MM.1S (cell line): ENCODE data around the gene GUCY1B1.

Experiments
- DNase-seq: peaks from one replicate; pipeline ENCODE4 v3.0.0-alpha.2; 2015
- H2AFZ ChIP-seq: fragments of 300-600 bp; sonication (generic); 2 replicates; pipeline ENCODE4 v1.6.0; 2016; ENCODE audit warnings: antibody characterized with exemption, low read length
- H3F3A ChIP-seq: fragments of 300-600 bp; sonication (generic); 2 replicates; pipeline ENCODE4 v1.6.1; 2016; ENCODE audit warnings: mild to moderate bottlenecking, antibody characterized with exemption, low read length, moderate library complexity, mixed read lengths; ENCODE audit not compliant: insufficient read depth
- H3K27ac ChIP-seq: fragments of 300-600 bp; sonication (generic); 2 replicates; pipeline ENCODE4 v1.5.1; 2016; ENCODE audit warnings: mild to moderate bottlenecking, low read length
- H3K27me3 ChIP-seq: fragments of 300-600 bp; sonication (generic); replicated peaks from 2 replicates; pipeline ENCODE4 v1.6.0; 2016; ENCODE audit warnings: low read length; ENCODE audit not compliant: insufficient read depth
- H3K36me3 ChIP-seq: fragments of 300-600 bp; sonication (generic); replicated peaks from 2 replicates; pipeline ENCODE4 v1.6.1; 2016; ENCODE audit warnings: mild to moderate bottlenecking, low read length, mixed read lengths; ENCODE audit not compliant: insufficient read depth
- H3K4me1 ChIP-seq: fragments of 300-600 bp; sonication (generic); 2 replicates; pipeline ENCODE4 v1.6.1; 2016; ENCODE audit warnings: low read length, mixed read lengths
- H3K4me2 ChIP-seq: fragments of 300-600 bp; sonication (generic); 2 replicates; pipeline ENCODE4 v1.6.0; 2016; ENCODE audit warnings: low read depth, low read length
- H3K4me3 ChIP-seq: fragments of 300-600 bp; sonication (generic); 2 replicates; pipeline ENCODE4 v1.5.1; 2016; ENCODE audit warnings: low read length, mixed read lengths
- H3K79me2 ChIP-seq: fragments of 300-600 bp; sonication (generic); 2 replicates; pipeline ENCODE4 v1.6.1; 2016; ENCODE audit warnings: mixed run types, low read length, mixed read lengths
- H3K9ac ChIP-seq: fragments of 300-600 bp; sonication (generic); 2 replicates; pipeline ENCODE4 v1.6.1; 2016; ENCODE audit warnings: low read length, mixed read lengths
- H3K9me2 ChIP-seq: fragments of 300-600 bp; sonication (generic); replicated peaks from 2 replicates; pipeline ENCODE4 v1.6.1; 2016; ENCODE audit warnings: mild to moderate bottlenecking, low read length, mixed read lengths; ENCODE audit not compliant: insufficient read depth
- H3K9me3 ChIP-seq: fragments of 300-600 bp; sonication (generic); replicated peaks from 2 replicates; pipeline ENCODE4 v1.6.1; 2016; ENCODE audit warnings: mild to moderate bottlenecking, low read length, mixed read lengths; ENCODE audit not compliant: insufficient read depth
- H4K20me1 ChIP-seq: fragments of 300-600 bp; sonication (generic); 2 replicates; pipeline ENCODE4 v1.6.1; 2016; ENCODE audit warnings: mild to moderate bottlenecking, low read length, moderate library complexity, mixed read lengths; ENCODE audit not compliant: insufficient read depth
- EZH2 ChIP-seq: fragments of 300-600 bp; sonication (generic); optimal IDR thresholded peaks from 2 replicates; pipeline ENCODE3; 2017; ENCODE audit warnings: low read depth, mild to moderate bottlenecking, antibody characterized with exemption, low read length, mixed read lengths
- EZH2phosphoT487 ChIP-seq: fragments of 300-600 bp; sonication (generic); IDR thresholded peaks from 2 replicates; pipeline ENCODE4 v1.6.1; 2018; ENCODE audit warnings: antibody characterized with exemption, low read length
- TF ChIP-seq, protein P1 (sequence below): fragments of 300-600 bp; sonication (generic); IDR thresholded peaks from 2 replicates; pipeline ENCODE4 v1.5.1; 2016; ENCODE audit warnings: antibody characterized with exemption, low read length, mixed read lengths

The GUCY1B1 gene

DNA sequence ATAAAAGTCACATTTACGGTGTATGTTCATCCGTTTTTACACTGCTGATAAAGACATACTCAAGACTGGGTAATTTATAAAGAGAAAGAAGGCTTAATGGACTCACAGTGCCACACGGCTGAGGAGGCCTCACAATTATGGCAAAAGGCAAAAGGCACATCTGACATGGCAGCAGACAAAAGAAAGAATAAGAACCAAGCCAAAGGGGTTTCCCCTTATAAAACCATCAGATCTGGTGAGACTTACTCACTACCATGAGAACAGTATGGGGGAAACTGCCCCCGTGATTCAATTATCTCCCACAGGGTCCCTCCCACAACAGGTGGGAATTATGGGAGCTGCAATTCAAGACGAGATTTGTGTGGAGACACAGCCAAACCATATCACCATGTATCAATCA lies 7.3 kb upstream of the GUCY1B1 start:
- H3K9me3 ChIP-seq, result no peaks in the 10 kb centered on the region
- no peak overlapping the region for H3K9ac ChIP-seq
- H3K27me3 ChIP-seq, result no peaks in the 10 kb centered on the region
- H3K79me2 ChIP-seq, result no peaks in the 10 kb centered on the region
- no peak overlapping the region for H3K27ac ChIP-seq
- no peak overlapping the region for H3K4me3 ChIP-seq
- no peaks in the 10 kb centered on the region for H3K9me2 ChIP-seq
- TF ChIP-seq EZH2 (no peak), EZH2phosphoT487 (no peak)
- TF ChIP-seq, protein P1, sequence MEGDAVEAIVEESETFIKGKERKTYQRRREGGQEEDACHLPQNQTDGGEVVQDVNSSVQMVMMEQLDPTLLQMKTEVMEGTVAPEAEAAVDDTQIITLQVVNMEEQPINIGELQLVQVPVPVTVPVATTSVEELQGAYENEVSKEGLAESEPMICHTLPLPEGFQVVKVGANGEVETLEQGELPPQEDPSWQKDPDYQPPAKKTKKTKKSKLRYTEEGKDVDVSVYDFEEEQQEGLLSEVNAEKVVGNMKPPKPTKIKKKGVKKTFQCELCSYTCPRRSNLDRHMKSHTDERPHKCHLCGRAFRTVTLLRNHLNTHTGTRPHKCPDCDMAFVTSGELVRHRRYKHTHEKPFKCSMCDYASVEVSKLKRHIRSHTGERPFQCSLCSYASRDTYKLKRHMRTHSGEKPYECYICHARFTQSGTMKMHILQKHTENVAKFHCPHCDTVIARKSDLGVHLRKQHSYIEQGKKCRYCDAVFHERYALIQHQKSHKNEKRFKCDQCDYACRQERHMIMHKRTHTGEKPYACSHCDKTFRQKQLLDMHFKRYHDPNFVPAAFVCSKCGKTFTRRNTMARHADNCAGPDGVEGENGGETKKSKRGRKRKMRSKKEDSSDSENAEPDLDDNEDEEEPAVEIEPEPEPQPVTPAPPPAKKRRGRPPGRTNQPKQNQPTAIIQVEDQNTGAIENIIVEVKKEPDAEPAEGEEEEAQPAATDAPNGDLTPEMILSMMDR, result no peak
- H3K36me3 ChIP-seq, result no peaks in the 10 kb centered on the region
- no peak overlapping the region for H3K4me2 ChIP-seq
- no peaks in the 10 kb centered on the region for H3F3A ChIP-seq
- H2AFZ ChIP-seq, result no peak overlapping the region
- no peaks in the 10 kb centered on the region for H3K4me1 ChIP-seq
- no peak for DNase-seq
- no peaks in the 10 kb centered on the region for H4K20me1 ChIP-seq

DNA sequence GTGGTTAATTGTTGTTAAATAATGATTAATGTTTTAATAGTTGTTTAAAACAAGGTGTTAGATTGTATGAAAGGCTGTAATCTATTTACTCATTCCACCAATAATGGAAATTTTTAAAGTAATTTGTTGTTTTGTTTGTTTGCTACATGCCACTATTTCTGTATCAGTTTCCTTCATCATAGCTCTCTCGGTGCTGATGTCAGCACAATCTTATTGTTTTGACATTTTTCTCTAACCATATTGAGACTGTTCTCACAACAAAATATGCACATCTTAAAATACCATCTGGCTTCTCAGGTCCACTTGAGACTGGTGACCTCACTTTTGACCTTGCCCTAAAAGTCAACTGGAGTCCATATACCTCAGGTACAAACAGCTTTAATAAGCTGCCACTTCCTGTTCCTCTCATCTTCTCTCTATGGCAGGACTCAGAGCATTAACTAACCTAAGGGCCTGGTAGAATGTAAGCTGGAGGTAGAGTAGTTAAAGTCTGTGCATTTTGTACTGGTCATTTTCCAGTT lies 1.0 kb upstream of the GUCY1B1 start:
- peaks cover 12% of the 10 kb centered on the region for H3K4me1 ChIP-seq
- no peak overlapping the region for H3K9ac ChIP-seq
- DNase-seq, result peak; percentile 78
- TF ChIP-seq EZH2phosphoT487, result no peak
- TF ChIP-seq EZH2, result no peak
- TF ChIP-seq, protein P1, result no peak
- H4K20me1 ChIP-seq, result no peaks in the 10 kb centered on the region
- H3K79me2 ChIP-seq, result no peaks in the 10 kb centered on the region
- H3K36me3 ChIP-seq, result no peaks in the 10 kb centered on the region
- H3K4me2 ChIP-seq, result no peak overlapping the region
- peaks cover 10% of the 10 kb centered on the region; the same call in 1 of the 2 replicates for H3F3A ChIP-seq
- H3K27me3 ChIP-seq, result no peaks in the 10 kb centered on the region
- no peak overlapping the region for H3K27ac ChIP-seq
- H2AFZ ChIP-seq, result no peak overlapping the region
- no peaks in the 10 kb centered on the region for H3K9me2 ChIP-seq
- H3K9me3 ChIP-seq, result no peaks in the 10 kb centered on the region
- no peak overlapping the region for H3K4me3 ChIP-seq

DNA sequence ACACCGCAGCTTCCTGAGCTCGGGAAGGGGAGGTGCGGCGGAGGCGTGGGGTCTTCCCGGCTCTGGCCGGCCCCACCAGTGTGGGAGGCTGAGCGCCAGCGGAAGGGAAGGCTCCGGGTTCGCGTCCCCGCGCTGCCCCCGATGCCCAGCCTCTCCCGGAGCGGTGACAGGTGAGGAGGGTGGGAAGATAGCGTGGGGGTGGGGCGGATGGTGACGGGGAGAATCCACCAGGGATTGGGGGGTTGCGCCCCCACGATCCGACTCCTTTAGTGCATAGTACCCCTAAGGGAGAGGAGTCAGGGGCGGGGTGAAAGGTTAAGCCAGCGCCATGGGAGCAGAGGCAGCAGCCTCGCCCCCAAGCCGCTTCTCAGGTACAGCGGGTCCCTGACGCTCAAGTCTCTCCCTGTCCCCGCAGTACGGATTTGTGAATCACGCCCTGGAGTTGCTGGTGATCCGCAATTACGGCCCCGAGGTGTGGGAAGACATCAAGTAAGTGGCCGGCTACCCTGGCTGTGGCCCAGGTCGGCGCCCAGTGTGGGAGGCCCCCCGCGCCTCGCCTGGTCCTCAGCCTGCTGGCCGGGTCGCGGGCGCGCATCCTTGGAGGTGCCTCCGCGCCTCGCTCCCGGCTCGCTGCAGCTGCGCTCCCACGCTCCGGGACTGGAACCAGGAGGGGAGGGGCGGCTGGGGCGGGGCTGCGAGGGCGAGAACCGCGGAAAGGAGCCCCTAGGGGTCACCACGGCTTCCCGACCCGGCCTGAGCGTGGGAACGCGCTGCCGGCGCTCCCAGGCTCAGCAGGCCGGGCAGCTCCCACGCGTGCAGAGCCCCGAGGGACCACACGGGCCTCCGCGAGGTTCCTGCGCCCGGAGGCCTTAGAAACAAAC lies 791 bp downstream of the GUCY1B1 start:
- Histone ChIP-seq H2AFZ (peak overlapping the region; percentile 83), H3K27me3 (no peaks in the 10 kb centered on the region), H3K4me2 (peak overlapping the region; percentile 89), H3F3A (peaks cover 10% of the 10 kb centered on the region; the same call in 1 of the 2 replicates), H4K20me1 (no peaks in the 10 kb centered on the region), H3K9me3 (no peaks in the 10 kb centered on the region), H3K9me2 (no peaks in the 10 kb centered on the region), H3K36me3 (no peaks in the 10 kb centered on the region), H3K9ac (peak overlapping the region; percentile 54; the same call in 1 of the 2 replicates), H3K4me3 (peak overlapping the region; percentile 83), H3K79me2 (no peaks in the 10 kb centered on the region), H3K27ac (peak overlapping the region; percentile 34; the same call in 1 of the 2 replicates), H3K4me1 (peaks cover 12% of the 10 kb centered on the region)
- TF ChIP-seq, protein P1, result no peak
- TF ChIP-seq EZH2phosphoT487, result no peak
- no peak for TF ChIP-seq EZH2
- DNase-seq, result peak; percentile 23
